C4-2B (cell line): ENCODE results near the gene HES2.

Experiments
- ZFX ChIP-seq: fragments of 450-650 bp; IDR thresholded peaks from 2 replicates; pipeline ENCODE4 v1.6.1; 2017
- TF ChIP-seq, protein P1 (sequence below): fragments of 450-650 bp; conservative IDR thresholded peaks from 2 replicates; pipeline ENCODE4 v1.5.1; 2017; ENCODE audit warnings: mild to moderate bottlenecking

GRCh38 chr1:6380037-6380436 lies 39.7 kb downstream of the HES2 start:
- TF ChIP-seq, protein P1, sequence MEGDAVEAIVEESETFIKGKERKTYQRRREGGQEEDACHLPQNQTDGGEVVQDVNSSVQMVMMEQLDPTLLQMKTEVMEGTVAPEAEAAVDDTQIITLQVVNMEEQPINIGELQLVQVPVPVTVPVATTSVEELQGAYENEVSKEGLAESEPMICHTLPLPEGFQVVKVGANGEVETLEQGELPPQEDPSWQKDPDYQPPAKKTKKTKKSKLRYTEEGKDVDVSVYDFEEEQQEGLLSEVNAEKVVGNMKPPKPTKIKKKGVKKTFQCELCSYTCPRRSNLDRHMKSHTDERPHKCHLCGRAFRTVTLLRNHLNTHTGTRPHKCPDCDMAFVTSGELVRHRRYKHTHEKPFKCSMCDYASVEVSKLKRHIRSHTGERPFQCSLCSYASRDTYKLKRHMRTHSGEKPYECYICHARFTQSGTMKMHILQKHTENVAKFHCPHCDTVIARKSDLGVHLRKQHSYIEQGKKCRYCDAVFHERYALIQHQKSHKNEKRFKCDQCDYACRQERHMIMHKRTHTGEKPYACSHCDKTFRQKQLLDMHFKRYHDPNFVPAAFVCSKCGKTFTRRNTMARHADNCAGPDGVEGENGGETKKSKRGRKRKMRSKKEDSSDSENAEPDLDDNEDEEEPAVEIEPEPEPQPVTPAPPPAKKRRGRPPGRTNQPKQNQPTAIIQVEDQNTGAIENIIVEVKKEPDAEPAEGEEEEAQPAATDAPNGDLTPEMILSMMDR, result no peak
- no peak for TF ChIP-seq ZFX
